ENCODE measurements around the gene NFE2L1.

The NFE2L1 gene

DNA sequence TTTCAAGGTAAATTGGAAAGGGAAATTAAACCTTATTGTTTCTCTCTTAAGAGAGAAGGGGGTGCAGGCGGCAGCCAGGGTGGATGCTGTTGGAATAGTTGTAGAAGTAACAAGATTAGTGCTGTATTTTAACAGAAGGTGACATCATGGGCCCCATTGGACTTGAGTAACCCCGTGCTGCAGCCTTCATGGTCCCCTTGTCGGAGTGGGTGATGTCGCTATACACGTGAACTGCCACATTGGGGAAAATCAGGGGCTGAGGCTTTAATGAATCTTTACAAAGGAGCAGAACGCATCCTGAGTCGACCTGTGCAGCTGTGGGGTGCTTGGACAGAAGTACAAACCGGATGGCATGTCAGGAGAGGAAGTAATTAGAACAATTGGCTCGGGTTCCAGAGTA, 62.6 kb downstream of the NFE2L1 start:
- peaks cover 40% of the 10 kb centered on the region for H3K4me1 Mint-ChIP-seq
- ATAC-seq (ENCODE audit: low read depth) = no peak
- H3K27me3 Mint-ChIP-seq = no peaks in the 10 kb centered on the region
- peak overlapping the region; percentile 84 for H3K4me3 Mint-ChIP-seq
- peaks cover 6% of the 10 kb centered on the region for H3K36me3 Mint-ChIP-seq
- H3K9me3 Mint-ChIP-seq = no peaks in the 10 kb centered on the region
- H3K27ac Mint-ChIP-seq = peak overlapping the region; percentile 96
- no peak for DNase-seq (ENCODE audit: low spot score in 2 of 2)

All from memory B cell (primary cell).